GM19452 (cell line): ENCODE results near the gene KCNQ5.
"Not testable (repeated sequence)": the region's sequence is repeated elsewhere in the genome, so short reads cannot be mapped to it uniquely, and the experiment has no call there.

Experiments
- ATAC-seq: cut with Tn5 transposase; IDR thresholded peaks from one replicate; pipeline ENCODE4 v1.9.1; 2021; ENCODE audit not compliant: unreplicated experiment

The KCNQ5 gene

GRCh38 chr6:72621291-72622093 is at the start of gene KCNQ5:
TSS of gene KCNQ5 (plus strand) at chr6:72622064.
- peak; percentile 2 for ATAC-seq

- ATAC-seq: peak; percentile 95
Observed at GRCh38 chr6:72579865-72580264, 42.0 kb upstream of the KCNQ5 start.

- peak; percentile 76 for ATAC-seq
Observed at GRCh38 chr6:72580281-72580940, 41.5 kb upstream of the KCNQ5 start.

- ATAC-seq: not testable (repeated sequence)
Observed at GRCh38 chr6:72580950-72581349, 40.9 kb upstream of the KCNQ5 start.

- no peak for ATAC-seq
Observed at GRCh38 chr6:72588155-72588554, 33.7 kb upstream of the KCNQ5 start.

- ATAC-seq: no peak
Observed at GRCh38 chr6:72589096-72589495, 32.8 kb upstream of the KCNQ5 start.

GRCh38 chr6:72595812-72596211 is 26.1 kb upstream of the KCNQ5 start:
- ATAC-seq: peak; percentile 85

- ATAC-seq: no peak
Observed at GRCh38 chr6:72616406-72617015, 5.4 kb upstream of the KCNQ5 start.

- no peak for ATAC-seq
Observed at GRCh38 chr6:72617721-72618120, 4.1 kb upstream of the KCNQ5 start.

- ATAC-seq: peak; percentile 53
Observed at GRCh38 chr6:72619883-72620696, 1.8 kb upstream of the KCNQ5 start.

- no peak for ATAC-seq
Observed at GRCh38 chr6:72620871-72621290, 983 bp upstream of the KCNQ5 start.

- ATAC-seq: peak; percentile 29
Observed at GRCh38 chr6:72622094-72622940, 453 bp downstream of the KCNQ5 start.

GRCh38 chr6:72623808-72624207 is 1.9 kb downstream of the KCNQ5 start:
- ATAC-seq: no peak

- ATAC-seq: no peak
Observed at GRCh38 chr6:72624557-72625160, 2.8 kb downstream of the KCNQ5 start.

GRCh38 chr6:72626126-72626525 is 4.3 kb downstream of the KCNQ5 start:
- ATAC-seq: peak; percentile 43

- ATAC-seq: no peak
Observed at GRCh38 chr6:72627539-72627938, 5.7 kb downstream of the KCNQ5 start.

GRCh38 chr6:72631480-72631879 is 9.6 kb downstream of the KCNQ5 start:
- no peak for ATAC-seq

GRCh38 chr6:72635636-72636035 is 13.8 kb downstream of the KCNQ5 start:
- ATAC-seq: no peak

- peak; percentile 90 for ATAC-seq
Observed at GRCh38 chr6:72636215-72636614, 14.4 kb downstream of the KCNQ5 start.

- no peak for ATAC-seq
Observed at GRCh38 chr6:72636786-72637185, 14.9 kb downstream of the KCNQ5 start.
